Fibroblast of mammary gland (primary cell): ENCODE data around the gene PINLYP.
A peak's percentile ranks its signal among the peaks of the same experiment; 100 is the strongest.
"Not testable (repeated sequence)": the region's sequence is repeated elsewhere in the genome, so short reads cannot be mapped to it uniquely, and the experiment has no call there.

Source experiments
- DNase-seq: peaks from one replicate; pipeline ENCODE4 v3.0.0-alpha.2; 2010; ENCODE audit warnings: low read depth
- H3K4me3 ChIP-seq: 2 replicates; pipeline ENCODE4 v1.5.1; 2011; ENCODE audit warnings: low read depth, mild to moderate bottlenecking, low read length, moderate library complexity; ENCODE audit not compliant: control insufficient read depth
- TF ChIP-seq, protein P1 (sequence below): conservative IDR thresholded peaks from 2 replicates; pipeline ENCODE4 v1.5.1; 2011; ENCODE audit warnings: low read depth, low read length, inconsistent platforms; ENCODE audit not compliant: control insufficient read depth, insufficient read depth

The PINLYP gene

DNA sequence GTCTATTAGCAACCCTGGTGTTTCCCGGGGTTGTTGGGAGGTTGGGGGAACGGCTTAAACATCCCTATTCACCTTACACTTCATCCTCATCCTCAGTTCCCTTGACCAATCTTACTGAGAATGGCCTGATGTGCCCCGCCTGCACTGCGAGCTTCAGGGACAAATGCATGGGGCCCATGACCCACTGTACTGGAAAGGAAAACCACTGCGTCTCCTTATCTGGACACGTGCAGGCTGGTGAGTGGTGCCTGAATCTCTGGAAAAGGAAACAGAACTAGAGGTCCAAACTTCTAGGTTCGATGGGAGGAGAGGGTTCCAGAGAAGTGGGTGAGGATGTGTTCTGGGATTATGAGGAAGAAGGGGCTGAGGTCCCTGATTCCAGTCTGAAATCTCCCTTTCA lies 5.9 kb downstream of the PINLYP start:
- peak overlapping the region; percentile 32 for H3K4me3 ChIP-seq
- TF ChIP-seq, protein P1, sequence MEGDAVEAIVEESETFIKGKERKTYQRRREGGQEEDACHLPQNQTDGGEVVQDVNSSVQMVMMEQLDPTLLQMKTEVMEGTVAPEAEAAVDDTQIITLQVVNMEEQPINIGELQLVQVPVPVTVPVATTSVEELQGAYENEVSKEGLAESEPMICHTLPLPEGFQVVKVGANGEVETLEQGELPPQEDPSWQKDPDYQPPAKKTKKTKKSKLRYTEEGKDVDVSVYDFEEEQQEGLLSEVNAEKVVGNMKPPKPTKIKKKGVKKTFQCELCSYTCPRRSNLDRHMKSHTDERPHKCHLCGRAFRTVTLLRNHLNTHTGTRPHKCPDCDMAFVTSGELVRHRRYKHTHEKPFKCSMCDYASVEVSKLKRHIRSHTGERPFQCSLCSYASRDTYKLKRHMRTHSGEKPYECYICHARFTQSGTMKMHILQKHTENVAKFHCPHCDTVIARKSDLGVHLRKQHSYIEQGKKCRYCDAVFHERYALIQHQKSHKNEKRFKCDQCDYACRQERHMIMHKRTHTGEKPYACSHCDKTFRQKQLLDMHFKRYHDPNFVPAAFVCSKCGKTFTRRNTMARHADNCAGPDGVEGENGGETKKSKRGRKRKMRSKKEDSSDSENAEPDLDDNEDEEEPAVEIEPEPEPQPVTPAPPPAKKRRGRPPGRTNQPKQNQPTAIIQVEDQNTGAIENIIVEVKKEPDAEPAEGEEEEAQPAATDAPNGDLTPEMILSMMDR = no peak
- no peak for DNase-seq

DNA sequence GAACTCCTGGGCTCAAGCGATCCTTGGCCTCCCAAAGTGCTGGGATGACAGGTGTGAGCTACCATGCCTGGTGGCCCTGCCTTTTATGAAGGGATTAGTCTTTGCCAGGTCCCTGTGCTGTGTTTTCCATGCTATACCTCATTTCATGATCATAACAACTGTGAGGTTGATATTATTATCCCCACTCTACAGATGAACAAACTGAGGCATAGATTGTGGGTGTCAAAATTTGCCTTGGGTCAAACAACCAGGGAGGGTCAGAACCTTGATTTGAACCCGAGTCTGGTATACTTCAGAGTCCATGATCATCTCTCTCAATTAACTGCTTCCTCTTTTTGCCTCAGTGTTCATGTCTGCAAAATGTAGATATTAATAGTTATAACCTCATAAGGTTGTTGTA lies 6.9 kb downstream of the PINLYP start:
- no peak overlapping the region for H3K4me3 ChIP-seq
- TF ChIP-seq, protein P1 = no peak
- DNase-seq = no peak

DNA sequence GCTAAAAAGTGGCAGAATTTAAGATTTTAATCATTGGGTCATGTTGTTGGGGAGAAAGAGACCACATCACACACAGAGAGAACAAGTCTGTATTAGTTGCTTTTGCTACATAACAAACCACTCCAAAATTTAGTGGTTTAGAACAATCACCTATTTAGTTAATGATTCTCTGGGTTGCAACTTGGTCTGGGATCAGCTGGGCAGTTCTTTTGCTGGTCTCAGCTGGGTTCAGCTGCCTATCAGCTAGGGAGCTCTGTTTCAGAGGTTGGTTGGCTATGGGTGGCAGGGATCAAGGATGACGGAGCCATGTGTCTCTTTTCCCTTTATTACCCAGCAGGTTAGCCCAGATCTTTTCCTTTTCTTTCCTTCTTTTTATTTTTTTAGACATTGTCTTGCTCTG lies 8.9 kb downstream of the PINLYP start:
- no peak overlapping the region for H3K4me3 ChIP-seq
- TF ChIP-seq, protein P1 = no peak

DNA sequence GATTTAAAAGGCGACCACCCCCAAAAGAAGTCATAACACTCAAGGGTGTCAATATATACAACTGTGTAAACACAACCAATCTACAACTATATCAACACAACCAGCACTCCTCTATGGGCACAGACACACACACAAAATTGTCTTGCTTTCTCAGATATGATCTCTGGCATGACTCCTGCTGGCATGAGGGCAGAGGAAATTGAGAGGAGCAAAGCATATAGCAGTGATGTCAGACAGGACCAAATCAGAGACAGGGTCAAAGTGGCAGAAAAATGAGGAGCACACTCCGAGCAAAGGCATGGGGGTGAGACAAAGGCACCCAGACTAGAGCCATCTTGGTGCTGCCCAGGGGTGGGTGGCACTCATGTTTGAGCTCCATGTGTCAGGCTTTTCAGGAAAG lies 10.7 kb downstream of the PINLYP start:
- no peak overlapping the region for H3K4me3 ChIP-seq
- no peak for DNase-seq
- TF ChIP-seq, protein P1 = no peak

More for the DNA sequence above, 8.9 kb downstream of the PINLYP start:
- DNase-seq = no peak

DNA sequence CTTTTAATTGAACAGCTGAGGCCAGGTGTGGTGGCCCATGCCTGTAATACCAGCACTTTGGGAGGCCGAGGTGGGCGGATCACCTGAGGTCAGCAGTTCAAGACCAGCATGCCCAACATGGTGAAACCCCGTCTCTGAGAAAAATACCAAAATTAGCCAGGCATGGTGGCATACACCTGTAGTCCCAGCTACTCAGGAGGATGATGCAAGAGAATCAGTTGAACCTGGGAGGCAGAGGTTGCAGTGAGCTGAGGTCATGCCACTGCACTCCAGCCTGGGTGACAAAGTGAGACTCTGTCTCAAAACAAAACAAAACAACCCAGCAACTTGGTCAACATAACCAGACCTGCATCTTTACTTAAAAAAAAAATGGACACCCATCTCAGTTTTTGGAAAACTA lies 11.4 kb downstream of the PINLYP start:
- DNase-seq, H3K4me3 ChIP-seq: not testable (repeated sequence)

DNA sequence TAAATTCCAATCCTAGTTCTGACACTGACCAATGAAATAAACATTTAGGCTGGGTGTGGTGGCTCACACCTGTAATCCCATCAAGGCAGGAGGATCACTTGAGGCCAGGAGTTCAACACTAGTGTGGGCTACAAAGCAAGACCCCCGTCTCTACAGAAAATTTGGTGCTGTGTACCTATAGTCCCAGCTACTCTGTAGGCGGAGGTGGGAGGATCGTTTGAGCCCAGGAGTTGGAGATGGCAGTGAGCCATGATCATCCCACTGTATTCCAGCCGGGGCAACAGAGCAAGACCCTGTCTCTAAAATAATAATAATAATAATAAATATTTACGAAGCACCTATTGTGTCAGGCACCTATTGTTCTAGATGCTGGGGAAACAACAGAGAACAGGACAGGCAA lies 13.7 kb downstream of the PINLYP start:
- no peak for DNase-seq
- H3K4me3 ChIP-seq = no peak overlapping the region
- TF ChIP-seq, protein P1 = no peak

DNA sequence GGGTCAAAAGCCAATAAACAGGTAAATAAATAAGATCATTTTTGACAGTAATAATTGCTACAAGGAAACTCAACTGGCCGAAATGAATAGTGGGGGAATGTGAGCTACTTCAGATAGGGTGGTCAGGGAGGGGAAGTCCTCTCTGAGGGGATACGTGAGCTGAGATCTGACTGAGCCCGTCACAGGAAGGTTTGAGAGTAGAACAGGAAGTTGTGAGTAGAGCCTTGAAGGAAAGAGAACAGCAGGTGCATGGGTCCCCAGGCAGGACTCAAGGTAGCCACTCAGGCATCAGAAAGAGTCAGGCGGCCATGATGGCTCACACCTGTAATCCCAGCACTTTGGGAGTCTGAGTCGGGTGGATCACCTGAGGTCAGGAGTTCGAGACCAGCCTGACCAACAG lies 14.1 kb downstream of the PINLYP start:
- TF ChIP-seq, protein P1 = no peak
- DNase-seq = no peak
- H3K4me3 ChIP-seq = no peak overlapping the region
